ENCODE measurements around the gene BMPER. TPM values are rescaled to one million over a fixed set of nuclear protein-coding genes. Genes with fewer than 3 reads are reported as not detected.

Gene BMPER
- total RNA-seq, 4 donors from 2014 or later, result 1.0 to 12.4 (median 6.1) TPM

DNA sequence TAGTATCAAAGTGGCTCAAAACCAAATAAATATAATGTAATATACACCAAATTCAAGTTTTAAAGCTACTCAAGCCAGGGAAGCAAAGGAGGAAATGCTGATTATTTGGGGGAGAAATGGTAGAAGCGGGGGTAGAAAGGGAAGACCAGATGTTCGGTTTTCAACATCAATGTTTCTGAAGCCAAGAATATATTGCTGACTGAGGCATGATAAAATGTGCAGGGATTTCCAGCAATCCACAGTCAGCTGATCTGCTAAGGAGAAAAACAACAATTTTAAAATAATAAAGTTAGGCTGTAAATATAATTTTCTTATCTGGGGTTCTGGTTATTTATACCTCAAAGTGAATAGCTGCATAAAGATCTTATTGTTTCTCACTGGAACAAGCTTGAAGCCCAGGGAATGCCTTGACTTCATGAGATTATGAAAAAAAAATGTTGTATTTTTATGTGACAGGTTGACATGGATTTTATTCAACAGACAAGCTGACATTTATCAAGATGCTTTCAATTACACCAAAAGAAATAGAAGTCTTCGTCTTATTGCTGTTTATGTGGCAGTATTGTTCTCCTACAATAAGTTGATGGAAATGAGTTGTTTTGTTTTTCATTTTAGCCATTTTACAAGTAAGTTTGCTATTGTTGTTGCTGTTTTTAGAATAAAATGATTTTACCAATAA, 28.6 kb upstream of the BMPER start:
- H3K4me3 ChIP-seq, result no peak overlapping the region
- H3K27ac ChIP-seq, result peak overlapping the region; percentile 43 to 63
- DNase-seq, result no peak

DNA sequence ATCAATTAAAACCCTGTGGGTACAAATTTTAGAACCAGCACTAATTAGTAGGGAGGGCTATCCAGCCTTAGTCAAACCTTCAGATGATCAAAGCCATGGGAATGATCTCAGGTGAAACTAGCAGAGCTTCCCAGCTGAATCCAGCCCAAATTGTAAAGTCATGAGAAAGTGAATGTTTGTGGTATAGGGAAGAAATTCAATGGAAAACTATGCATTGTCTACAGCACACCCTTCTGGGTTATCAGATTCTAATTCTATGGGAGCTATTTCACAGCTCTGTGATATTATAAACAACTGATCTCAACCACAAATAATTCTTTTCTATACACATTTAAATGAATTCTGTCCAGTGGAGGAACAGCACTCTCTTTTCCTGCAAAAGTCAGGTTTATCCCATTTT, 24.6 kb upstream of the BMPER start:
- Histone ChIP-seq H3K36me3 (no peaks in the 10 kb centered on the region), H3K4me1 (no peaks in the 10 kb centered on the region), H3K4me3 (no peak overlapping the region), H3K9me3 (no peaks in the 10 kb centered on the region), H3K27me3 (no peaks in the 10 kb centered on the region), H3K27ac (no peak overlapping the region)
- intact Hi-C loops (cut with DNase I; ENCODE audit: low total_unique reads), result no loop called here
- no peak for DNase-seq
- TF ChIP-seq, protein P1, sequence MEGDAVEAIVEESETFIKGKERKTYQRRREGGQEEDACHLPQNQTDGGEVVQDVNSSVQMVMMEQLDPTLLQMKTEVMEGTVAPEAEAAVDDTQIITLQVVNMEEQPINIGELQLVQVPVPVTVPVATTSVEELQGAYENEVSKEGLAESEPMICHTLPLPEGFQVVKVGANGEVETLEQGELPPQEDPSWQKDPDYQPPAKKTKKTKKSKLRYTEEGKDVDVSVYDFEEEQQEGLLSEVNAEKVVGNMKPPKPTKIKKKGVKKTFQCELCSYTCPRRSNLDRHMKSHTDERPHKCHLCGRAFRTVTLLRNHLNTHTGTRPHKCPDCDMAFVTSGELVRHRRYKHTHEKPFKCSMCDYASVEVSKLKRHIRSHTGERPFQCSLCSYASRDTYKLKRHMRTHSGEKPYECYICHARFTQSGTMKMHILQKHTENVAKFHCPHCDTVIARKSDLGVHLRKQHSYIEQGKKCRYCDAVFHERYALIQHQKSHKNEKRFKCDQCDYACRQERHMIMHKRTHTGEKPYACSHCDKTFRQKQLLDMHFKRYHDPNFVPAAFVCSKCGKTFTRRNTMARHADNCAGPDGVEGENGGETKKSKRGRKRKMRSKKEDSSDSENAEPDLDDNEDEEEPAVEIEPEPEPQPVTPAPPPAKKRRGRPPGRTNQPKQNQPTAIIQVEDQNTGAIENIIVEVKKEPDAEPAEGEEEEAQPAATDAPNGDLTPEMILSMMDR (IDR thresholded peaks at IDR 0.05), result no peak
- no peak for TF ChIP-seq POLR2A (IDR thresholded peaks at IDR 0.05)

More for the DNA sequence above, 28.6 kb upstream of the BMPER start:
- intact Hi-C loops (cut with DNase I; ENCODE audit: low total_unique reads), result no loop called here
- Histone ChIP-seq H3K36me3 (no peaks in the 10 kb centered on the region), H3K27me3 (no peaks in the 10 kb centered on the region), H3K4me1 (no peaks in the 10 kb centered on the region), H3K9me3 (no peaks in the 10 kb centered on the region)
- TF ChIP-seq, protein P1 (IDR thresholded peaks at IDR 0.05), result no peak
- TF ChIP-seq POLR2A (IDR thresholded peaks at IDR 0.05), result no peak

DNA sequence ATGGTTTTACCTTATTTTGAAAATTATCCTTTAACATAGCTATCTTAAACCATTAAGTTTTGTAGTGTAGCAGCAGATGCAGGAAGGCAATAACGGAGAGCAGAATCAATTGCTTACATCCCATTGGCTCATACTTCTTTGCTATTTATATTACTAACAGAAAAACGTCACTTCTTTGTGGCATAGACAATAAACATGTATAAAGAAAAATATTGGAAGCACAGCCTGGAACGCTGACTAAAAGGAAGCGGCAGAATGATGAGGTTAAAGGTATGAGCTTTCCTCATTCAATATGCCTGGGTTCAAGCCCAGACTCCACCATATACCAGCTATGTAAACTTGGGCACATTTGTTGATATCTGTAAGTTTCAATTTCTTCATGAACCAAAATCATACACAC, 24.0 kb upstream of the BMPER start:
- no peak for TF ChIP-seq POLR2A (IDR thresholded peaks at IDR 0.05)
- TF ChIP-seq, protein P1 (IDR thresholded peaks at IDR 0.05), result no peak
- Histone ChIP-seq H3K36me3 (no peaks in the 10 kb centered on the region), H3K27me3 (no peaks in the 10 kb centered on the region), H3K4me3 (no peak overlapping the region), H3K4me1 (no peaks in the 10 kb centered on the region), H3K9me3 (no peaks in the 10 kb centered on the region), H3K27ac (no peak overlapping the region)
- intact Hi-C loops (cut with DNase I; ENCODE audit: low total_unique reads), result no loop called here
- no peak for DNase-seq

DNA sequence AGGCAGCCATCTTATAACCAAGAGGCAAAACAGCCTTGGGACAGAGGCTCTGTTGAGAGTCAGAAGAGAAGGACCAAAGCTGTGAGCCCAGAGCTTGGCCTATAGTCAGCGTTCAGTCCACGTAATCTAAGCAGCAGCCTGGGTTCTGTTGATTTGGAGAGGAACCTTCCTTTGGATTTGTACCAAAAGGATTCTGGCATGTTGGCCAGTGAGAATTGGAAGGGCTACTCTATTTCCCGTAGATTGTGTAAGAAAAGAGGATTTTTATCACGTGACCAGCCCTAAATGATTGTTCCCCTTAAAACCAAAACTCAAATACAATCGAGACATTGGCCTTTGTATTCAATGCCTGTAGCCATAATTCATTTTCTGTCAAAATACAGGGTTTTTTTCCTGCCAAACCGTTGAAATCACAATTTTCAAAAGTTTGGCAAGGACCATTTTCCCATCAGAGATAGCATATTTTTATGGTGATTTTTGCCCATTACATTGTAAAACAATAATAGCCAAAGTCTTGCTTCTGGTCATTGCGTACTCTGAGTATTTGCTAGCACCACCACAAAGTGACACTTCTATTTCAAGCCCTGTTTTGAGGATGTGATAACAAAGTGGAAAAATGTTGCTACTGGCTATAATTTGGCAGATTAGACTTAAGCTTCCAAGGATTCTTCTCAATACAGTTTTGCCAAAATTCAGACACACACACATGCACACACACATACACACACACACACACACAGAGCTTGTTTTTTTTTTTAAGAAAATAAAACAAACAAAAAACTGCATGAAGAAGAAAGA, 23.1 kb upstream of the BMPER start:
- Histone ChIP-seq H3K27me3 (no peaks in the 10 kb centered on the region), H3K4me1 (no peaks in the 10 kb centered on the region), H3K4me3 (no peak overlapping the region), H3K36me3 (no peaks in the 10 kb centered on the region), H3K9me3 (no peaks in the 10 kb centered on the region), H3K27ac (peak overlapping the region; percentile 19 to 25)
- DNase-seq, result peak; percentile 60 to 66
- TF ChIP-seq POLR2A (IDR thresholded peaks at IDR 0.05), result no peak
- TF ChIP-seq, protein P1 (IDR thresholded peaks at IDR 0.05), result no peak
- intact Hi-C loops (cut with DNase I; ENCODE audit: low total_unique reads), result no loop called here

All from uterus (tissue), 4 donors.